ENCODE results near the gene NRG3. TPM values are rescaled to one million over a fixed set of nuclear protein-coding genes. Genes with fewer than 3 reads are reported as not detected.

NRG3 gene
- total and polyA plus RNA-seq, 2 of the 8 experiments (the other 6 are each of a cell fraction or from before 2014, with no cell fraction given): 4.2 to 5.0 TPM

DNA sequence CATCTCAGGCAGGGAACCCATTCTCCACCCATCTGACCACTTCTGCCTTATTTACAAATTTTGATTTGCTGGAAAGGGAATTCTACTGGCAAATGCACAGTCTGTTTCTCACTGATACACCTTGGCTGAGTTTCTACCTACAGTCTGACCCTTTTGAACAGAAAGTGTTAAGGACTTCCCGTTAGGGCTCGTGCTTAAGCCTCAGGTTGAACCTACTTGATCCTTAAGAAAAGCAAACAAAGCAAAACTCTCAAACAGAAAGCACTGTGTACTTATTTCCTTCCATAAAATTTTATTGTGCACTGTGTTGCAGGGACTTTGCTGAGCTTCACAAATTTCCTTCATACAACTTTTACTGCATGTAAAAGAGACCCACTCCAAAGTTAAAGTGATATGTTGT lies 367.8 kb downstream of the NRG3 start:
- no peak overlapping the region for H3K18ac ChIP-seq (ENCODE audit: extremely low read depth, low read length)
- peak overlapping the region in 1 of 2 experiments; percentile 50; a peak in 2 of 4 replicates for H3K4me2 ChIP-seq (ENCODE audit: insufficient read depth in 1 of 2, low read depth in 2 of 2, low read length in 2 of 2)
- no peak overlapping the region for H3K27ac ChIP-seq (ENCODE audit: low read depth, low read length)
- H4K8ac ChIP-seq (ENCODE audit: extremely low read depth, insufficient read depth, low read length): no peak overlapping the region
- CTCF ChIA-PET (ENCODE audit: partially characterized antibody): interaction anchor here (0.8 kb wide), 1 partner anchor 20 kb away, joined by 3 read pairs; no protein-coding TSS in a partner anchor
- no peak overlapping the region for H2BK12ac ChIP-seq (ENCODE audit: low read depth, low read length)
- no peaks in the 10 kb centered on the region for H3K36me3 ChIP-seq (ENCODE audit: control insufficient read depth in 2 of 4, insufficient read depth in 4 of 4, low read length in 3 of 4)
- no peaks in the 10 kb centered on the region for H3K9me3 ChIP-seq (ENCODE audit: insufficient read depth in 2 of 2, low read depth in 1 of 2, low read length in 1 of 2)
- 85% methylated on average over 2 of the region's 2 CpGs; no CpG with 5 or more reads in 1 of the 2 experiments for WGBS, 2 experiments (ENCODE audit: extremely low coverage in 1 of 2, insufficient coverage in 1 of 2, insufficient read length in 1 of 2, insufficient replicate concordance in 2 of 2, low coverage in 1 of 2, low lambda C conversion rate in 2 of 2, missing lambda C conversion rate in 1 of 2)
- no peaks in the 10 kb centered on the region; a peak in 1 of 7 replicates for H3K4me1 ChIP-seq (replicated peaks in 1 of 4; ENCODE audit: control insufficient read depth in 3 of 4, insufficient read depth in 4 of 4, low read length in 3 of 4)
- H3K23ac ChIP-seq (ENCODE audit: insufficient read length): no peak overlapping the region
- DNase-seq (ENCODE audit: low read depth in 1 of 2, low spot score in 2 of 2): no peak
- no peak overlapping the region for H2BK20ac ChIP-seq (ENCODE audit: low read length)
- no peaks in the 10 kb centered on the region for H4K20me1 ChIP-seq (replicated peaks in 1 of 2; ENCODE audit: control insufficient read depth in 1 of 2, insufficient read depth in 2 of 2, low read length in 2 of 2)
- no peak overlapping the region for H2AFZ ChIP-seq (ENCODE audit: low read length)
- H3K79me1 ChIP-seq (ENCODE audit: low read depth, low read length): no peaks in the 10 kb centered on the region
- H3K4ac ChIP-seq (replicated peaks; ENCODE audit: insufficient read length, low read depth, low read length): no peak overlapping the region
- no peak overlapping the region for H2AK5ac ChIP-seq (ENCODE audit: low read depth, low read length)
- H2BK5ac ChIP-seq (ENCODE audit: low read depth, low read length): no peak overlapping the region
- no peak overlapping the region for H3K4me3 ChIP-seq (ENCODE audit: extremely low read depth in 1 of 4, insufficient read depth in 2 of 4, low read depth in 3 of 4, low read length in 4 of 4)
- H3K9ac ChIP-seq (replicated peaks in 1 of 4; ENCODE audit: extremely low read depth in 1 of 4, low read depth in 3 of 4, low read length in 3 of 4): no peak overlapping the region
- H3K27me3 ChIP-seq (replicated peaks in 1 of 4; ENCODE audit: control insufficient read depth in 3 of 4, extremely low read depth in 1 of 4, insufficient read depth in 3 of 4, low read length in 3 of 4): no peaks in the 10 kb centered on the region
- no peak overlapping the region for H3K14ac ChIP-seq (ENCODE audit: insufficient read length)
- no peak overlapping the region for H4K5ac ChIP-seq (ENCODE audit: insufficient read length, low read depth, low read length)
- no peaks in the 10 kb centered on the region for H3K79me2 ChIP-seq (ENCODE audit: control insufficient read depth in 1 of 2, insufficient read depth in 2 of 2, low read length in 2 of 2)
- H4K91ac ChIP-seq (replicated peaks; ENCODE audit: insufficient read length, low read length): no peak overlapping the region
- H3K56ac ChIP-seq (replicated peaks; ENCODE audit: insufficient read length, low read depth, low read length): no peak overlapping the region
- H3K23me2 ChIP-seq (ENCODE audit: low read depth, low read length): no peaks in the 10 kb centered on the region; the same call in 1 of the 2 replicates
- POLR2A ChIA-PET (ENCODE audit: partially characterized antibody): no interaction called here
- H2BK120ac ChIP-seq (replicated peaks; ENCODE audit: low read depth, low read length): no peak overlapping the region
- peak; percentile 7 for FAIRE-seq
- no peak overlapping the region for H2BK15ac ChIP-seq (ENCODE audit: low read length)
- TF ChIP-seq SUZ12 (IDR thresholded peaks at IDR 0.05; ENCODE audit: low read length) (no peak), JUND (IDR thresholded peaks at IDR 0.05; ENCODE audit: low read length) (no peak), YY1 (IDR thresholded peaks at IDR 0.05; ENCODE audit: low read depth, low read length) (no peak), HDAC2 (IDR thresholded peaks at IDR 0.05; ENCODE audit: borderline replicate concordance in 1 of 2, low read depth in 2 of 2, low read length in 2 of 2) (no peak), BACH1 (IDR thresholded peaks at IDR 0.05; ENCODE audit: low read length) (no peak), EP300 (IDR thresholded peaks at IDR 0.05; ENCODE audit: borderline replicate concordance in 1 of 2, low read depth in 2 of 2, low read length in 2 of 2) (no peak), EZH2 (IDR thresholded peaks at IDR 0.05; ENCODE audit: low read depth, low read length, severe bottlenecking) (no peak), CBX8 (IDR thresholded peaks at IDR 0.05; ENCODE audit: borderline replicate concordance, low read depth, low read length) (no peak), EGR1 (IDR thresholded peaks at IDR 0.05; ENCODE audit: borderline replicate concordance, low read depth, low read length) (no peak), TCF12 (IDR thresholded peaks at IDR 0.05; ENCODE audit: low read depth, low read length) (no peak), SP4 (IDR thresholded peaks at IDR 0.05; ENCODE audit: low read length) (no peak), TEAD4 (IDR thresholded peaks at IDR 0.05; ENCODE audit: low read depth, low read length) (no peak), NRF1 (IDR thresholded peaks at IDR 0.05; ENCODE audit: low read depth, low read length) (no peak), FOSL1 (IDR thresholded peaks at IDR 0.05; ENCODE audit: insufficient read depth, low read depth, low read length) (no peak), CTBP2 (IDR thresholded peaks at IDR 0.05; ENCODE audit: borderline replicate concordance, insufficient read depth, insufficient read length, low read length) (no peak)
